ENCODE data around the gene MISP. TPM values are rescaled to one million over a fixed set of nuclear protein-coding genes. Genes with fewer than 3 reads are reported as not detected.

Gene MISP
- total RNA-seq, 1 experiment from 2014 or later: 0.31 TPM

- Histone ChIP-seq H3K4me3 (ENCODE audit: insufficient read depth, low read depth, low read length) (no peak overlapping the region), H3K27me3 (ENCODE audit: control insufficient read depth, insufficient read depth, low read length) (no peaks in the 10 kb centered on the region)
These were observed 3.3 kb upstream of the MISP start for GRCh38 chr19:747432-748273.

GRCh38 chr19:748274-748598 is 2.7 kb upstream of the MISP start:
- Histone ChIP-seq H3K4me3 (ENCODE audit: insufficient read depth, low read depth, low read length) (no peak overlapping the region), H3K27me3 (ENCODE audit: control insufficient read depth, insufficient read depth, low read length) (no peaks in the 10 kb centered on the region), H3K36me3 (replicated peaks; ENCODE audit: control insufficient read depth, insufficient read depth, low read length) (no peaks in the 10 kb centered on the region)
- DNase-seq: peak; percentile 88

More at GRCh38 chr19:747432-748273, 3.3 kb upstream of the MISP start:
- no peak for DNase-seq
- H3K36me3 ChIP-seq (replicated peaks; ENCODE audit: control insufficient read depth, insufficient read depth, low read length): no peaks in the 10 kb centered on the region

GRCh38 chr19:749811-750210 is 1.1 kb upstream of the MISP start:
- H3K27me3 ChIP-seq (ENCODE audit: control insufficient read depth, insufficient read depth, low read length): no peaks in the 10 kb centered on the region
- no peak for DNase-seq
- H3K36me3 ChIP-seq (replicated peaks; ENCODE audit: control insufficient read depth, insufficient read depth, low read length): no peaks in the 10 kb centered on the region
- H3K4me3 ChIP-seq (ENCODE audit: insufficient read depth, low read depth, low read length): no peak overlapping the region

GRCh38 chr19:751501-752341 is 809 bp downstream of the MISP start:
- no peaks in the 10 kb centered on the region for H3K36me3 ChIP-seq (replicated peaks; ENCODE audit: control insufficient read depth, insufficient read depth, low read length)
- no peak overlapping the region for H3K4me3 ChIP-seq (ENCODE audit: insufficient read depth, low read depth, low read length)
- DNase-seq: peak; percentile 81
- no peaks in the 10 kb centered on the region for H3K27me3 ChIP-seq (ENCODE audit: control insufficient read depth, insufficient read depth, low read length)

GRCh38 chr19:752652-753517 is 2.0 kb downstream of the MISP start:
- no peak overlapping the region for H3K4me3 ChIP-seq (ENCODE audit: insufficient read depth, low read depth, low read length)
- H3K36me3 ChIP-seq (replicated peaks; ENCODE audit: control insufficient read depth, insufficient read depth, low read length): no peaks in the 10 kb centered on the region
- DNase-seq: peak; percentile 66

GRCh38 chr19:754530-754929 is 3.6 kb downstream of the MISP start:
- DNase-seq: no peak
- H3K36me3 ChIP-seq (replicated peaks; ENCODE audit: control insufficient read depth, insufficient read depth, low read length): no peaks in the 10 kb centered on the region
- no peak overlapping the region for H3K4me3 ChIP-seq (ENCODE audit: insufficient read depth, low read depth, low read length)
- H3K27me3 ChIP-seq (ENCODE audit: control insufficient read depth, insufficient read depth, low read length): no peaks in the 10 kb centered on the region

More at GRCh38 chr19:752652-753517, 2.0 kb downstream of the MISP start:
- H3K27me3 ChIP-seq (ENCODE audit: control insufficient read depth, insufficient read depth, low read length): no peaks in the 10 kb centered on the region

GRCh38 chr19:755063-755462 is 4.2 kb downstream of the MISP start:
- no peaks in the 10 kb centered on the region for H3K27me3 ChIP-seq (ENCODE audit: control insufficient read depth, insufficient read depth, low read length)
- H3K36me3 ChIP-seq (replicated peaks; ENCODE audit: control insufficient read depth, insufficient read depth, low read length): no peaks in the 10 kb centered on the region
- DNase-seq: no peak
- no peak overlapping the region for H3K4me3 ChIP-seq (ENCODE audit: insufficient read depth, low read depth, low read length)

GRCh38 chr19:756236-756635 is 5.3 kb downstream of the MISP start:
- no peak overlapping the region for H3K4me3 ChIP-seq (ENCODE audit: insufficient read depth, low read depth, low read length)
- DNase-seq: peak; percentile 85
- H3K27me3 ChIP-seq (ENCODE audit: control insufficient read depth, insufficient read depth, low read length): no peaks in the 10 kb centered on the region

GRCh38 chr19:756821-757688 is 6.1 kb downstream of the MISP start:
- Histone ChIP-seq H3K36me3 (replicated peaks; ENCODE audit: control insufficient read depth, insufficient read depth, low read length) (no peaks in the 10 kb centered on the region), H3K4me3 (ENCODE audit: insufficient read depth, low read depth, low read length) (no peak overlapping the region), H3K27me3 (ENCODE audit: control insufficient read depth, insufficient read depth, low read length) (no peaks in the 10 kb centered on the region)
- peak; percentile 64 for DNase-seq

More at GRCh38 chr19:756236-756635, 5.3 kb downstream of the MISP start:
- no peaks in the 10 kb centered on the region for H3K36me3 ChIP-seq (replicated peaks; ENCODE audit: control insufficient read depth, insufficient read depth, low read length)

GRCh38 chr19:757811-758668 is 7.1 kb downstream of the MISP start:
- Histone ChIP-seq H3K36me3 (replicated peaks; ENCODE audit: control insufficient read depth, insufficient read depth, low read length) (no peaks in the 10 kb centered on the region), H3K27me3 (ENCODE audit: control insufficient read depth, insufficient read depth, low read length) (no peaks in the 10 kb centered on the region), H3K4me3 (ENCODE audit: insufficient read depth, low read depth, low read length) (no peak overlapping the region)
- peak; percentile 61 for DNase-seq

GRCh38 chr19:763181-763580 is 12.3 kb downstream of the MISP start:
- Histone ChIP-seq H3K36me3 (replicated peaks; ENCODE audit: control insufficient read depth, insufficient read depth, low read length) (no peaks in the 10 kb centered on the region), H3K27me3 (ENCODE audit: control insufficient read depth, insufficient read depth, low read length) (no peaks in the 10 kb centered on the region), H3K4me3 (ENCODE audit: insufficient read depth, low read depth, low read length) (no peak overlapping the region)
- DNase-seq: no peak

GRCh38 chr19:763869-764268 is 13.0 kb downstream of the MISP start:
- DNase-seq: no peak
- H3K27me3 ChIP-seq (ENCODE audit: control insufficient read depth, insufficient read depth, low read length): no peaks in the 10 kb centered on the region
- no peaks in the 10 kb centered on the region for H3K36me3 ChIP-seq (replicated peaks; ENCODE audit: control insufficient read depth, insufficient read depth, low read length)
- H3K4me3 ChIP-seq (ENCODE audit: insufficient read depth, low read depth, low read length): no peak overlapping the region

- Histone ChIP-seq H3K27me3 (ENCODE audit: control insufficient read depth, insufficient read depth, low read length) (no peaks in the 10 kb centered on the region), H3K36me3 (replicated peaks; ENCODE audit: control insufficient read depth, insufficient read depth, low read length) (no peaks in the 10 kb centered on the region)
- no peak for DNase-seq
These were observed 13.4 kb downstream of the MISP start for GRCh38 chr19:764301-764700.

More at GRCh38 chr19:764301-764700, 13.4 kb downstream of the MISP start:
- no peak overlapping the region for H3K4me3 ChIP-seq (ENCODE audit: insufficient read depth, low read depth, low read length)

Data from H7 (cell line).